Uterus (tissue), 2 donors: Measurements from ENCODE around the gene TXNDC11.

ENCODE experiments used
- CTCF ChIP-seq, 4 experiments: fragments of 200-600 bp in 2 of 4; fragments of 450-650 bp in 2 of 4; sonication (generic) in 2 of 4; IDR thresholded peaks; one replicate each; pipeline ENCODE4 v1.5.1; 2016 to 2019; ENCODE audit warnings: antibody characterized with exemption in 4 of 4, mild to moderate bottlenecking in 2 of 4, moderate library complexity in 1 of 4
- POLR2A ChIP-seq, 2 donors: fragments of 450-650 bp; IDR thresholded peaks; one replicate each; pipeline ENCODE4 v1.6.1; 2016; ENCODE audit warnings: antibody characterized with exemption in 2 of 2, mild to moderate bottlenecking in 1 of 2, moderate library complexity in 1 of 2

GRCh38 chr16:11747949-11748403 is 5.3 kb upstream of the TXNDC11 start:
- TF ChIP-seq CTCF (IDR thresholded peaks at IDR 0.05) (no peak), POLR2A (IDR thresholded peaks at IDR 0.05) (no peak)
